ENCODE measurements around the gene HTR7. TPM values are rescaled to one million over a fixed set of nuclear protein-coding genes. Genes with fewer than 3 reads are reported as not detected.

Gene HTR7
- total and polyA plus RNA-seq, 2 of the 4 experiments (the other 2 are of a cell fraction) = 0.43 to 0.72 TPM

DNA sequence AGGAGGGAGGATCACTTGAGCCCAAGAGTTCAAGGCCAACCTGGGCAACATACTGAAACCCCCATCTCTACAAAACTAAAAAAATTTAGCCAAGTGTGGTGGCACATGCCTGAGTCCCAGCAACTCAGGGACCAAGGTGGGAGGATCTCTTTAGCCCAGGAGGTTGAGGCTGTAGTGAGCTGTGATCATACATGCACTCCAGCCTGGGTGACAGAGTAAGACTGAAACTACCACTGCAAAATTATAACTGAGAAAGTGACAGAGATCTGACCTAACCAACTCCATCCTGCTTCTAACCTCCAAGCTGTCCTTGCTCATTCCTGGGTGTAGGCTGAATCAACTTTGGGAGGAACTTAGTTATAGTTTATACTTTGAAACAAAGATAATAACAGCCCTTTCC is 59.4 kb downstream of the HTR7 start:
- H3K18ac ChIP-seq (ENCODE audit: low read depth, low read length) = no peak overlapping the region
- H4K91ac ChIP-seq (ENCODE audit: insufficient read depth, low read depth, low read length) = no peak overlapping the region
- no peak overlapping the region for H3K4ac ChIP-seq (ENCODE audit: low read depth, low read length)
- no peak overlapping the region for H3K27ac ChIP-seq (ENCODE audit: insufficient read depth, low read length)
- H2BK5ac ChIP-seq (ENCODE audit: low read depth, low read length, poor library complexity, severe bottlenecking) = no peak overlapping the region
- no peaks in the 10 kb centered on the region for H3K9me1 ChIP-seq (ENCODE audit: insufficient read depth, low read length)
- H2AK5ac ChIP-seq (ENCODE audit: low read depth, low read length) = no peak overlapping the region
- no peak overlapping the region for H3K23ac ChIP-seq (ENCODE audit: low read depth, low read length)
- ATAC-seq (ENCODE audit: low read depth) (no peak), DNase-seq (no peak)
- H2BK20ac ChIP-seq (ENCODE audit: low read depth, low read length) = no peak overlapping the region
- no peaks in the 10 kb centered on the region for H3K4me1 ChIP-seq (ENCODE audit: control insufficient read depth, insufficient read depth, low read length)
- intact Hi-C loops (cut with micrococcal nuclease) = no loop called here
- H4K5ac ChIP-seq (ENCODE audit: low read depth, low read length) = no peak overlapping the region
- H3K27me3 ChIP-seq (ENCODE audit: control insufficient read depth, insufficient read depth, low read length) = no peaks in the 10 kb centered on the region
- no peak overlapping the region for H2BK15ac ChIP-seq (ENCODE audit: low read depth, low read length)
- H3K4me3 ChIP-seq (ENCODE audit: insufficient read depth, low read depth, low read length) = no peak overlapping the region
- H2AK9ac ChIP-seq (replicated peaks; ENCODE audit: low read depth, low read length, poor library complexity) = no peak overlapping the region
- dilution Hi-C loops (cut with HindIII; ENCODE audit: low sequenced_read_pairs, unreplicated experiment) = no loop called here
- no peaks in the 10 kb centered on the region for H3K9me3 ChIP-seq (ENCODE audit: control insufficient read depth, insufficient read depth, low read length)
- H4K20me1 ChIP-seq (ENCODE audit: insufficient read depth, low read length) = no peaks in the 10 kb centered on the region
- H3K9ac ChIP-seq (ENCODE audit: low read depth, low read length) = no peak overlapping the region
- in situ Hi-C loops (cut with MboI; ENCODE audit: low sequenced_read_pairs) = no loop called here
- H3K14ac ChIP-seq (replicated peaks; ENCODE audit: low read depth, low read length) = no peak overlapping the region
- TF ChIP-seq, protein P1, sequence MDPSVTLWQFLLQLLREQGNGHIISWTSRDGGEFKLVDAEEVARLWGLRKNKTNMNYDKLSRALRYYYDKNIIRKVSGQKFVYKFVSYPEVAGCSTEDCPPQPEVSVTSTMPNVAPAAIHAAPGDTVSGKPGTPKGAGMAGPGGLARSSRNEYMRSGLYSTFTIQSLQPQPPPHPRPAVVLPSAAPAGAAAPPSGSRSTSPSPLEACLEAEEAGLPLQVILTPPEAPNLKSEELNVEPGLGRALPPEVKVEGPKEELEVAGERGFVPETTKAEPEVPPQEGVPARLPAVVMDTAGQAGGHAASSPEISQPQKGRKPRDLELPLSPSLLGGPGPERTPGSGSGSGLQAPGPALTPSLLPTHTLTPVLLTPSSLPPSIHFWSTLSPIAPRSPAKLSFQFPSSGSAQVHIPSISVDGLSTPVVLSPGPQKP (IDR thresholded peaks at IDR 0.05; ENCODE audit: borderline replicate concordance, low read depth, low read length) = no peak
- TF ChIP-seq CHD1 (IDR thresholded peaks at IDR 0.05; ENCODE audit: low read depth, low read length) (no peak), SMC3 (IDR thresholded peaks at IDR 0.05; ENCODE audit: low read depth, low read length) (no peak), RFX5 (IDR thresholded peaks at IDR 0.05; ENCODE audit: low read depth, low read length) (no peak), BHLHE40 (IDR thresholded peaks at IDR 0.05; ENCODE audit: low read depth, low read length) (no peak)
- TF ChIP-seq, protein P2, sequence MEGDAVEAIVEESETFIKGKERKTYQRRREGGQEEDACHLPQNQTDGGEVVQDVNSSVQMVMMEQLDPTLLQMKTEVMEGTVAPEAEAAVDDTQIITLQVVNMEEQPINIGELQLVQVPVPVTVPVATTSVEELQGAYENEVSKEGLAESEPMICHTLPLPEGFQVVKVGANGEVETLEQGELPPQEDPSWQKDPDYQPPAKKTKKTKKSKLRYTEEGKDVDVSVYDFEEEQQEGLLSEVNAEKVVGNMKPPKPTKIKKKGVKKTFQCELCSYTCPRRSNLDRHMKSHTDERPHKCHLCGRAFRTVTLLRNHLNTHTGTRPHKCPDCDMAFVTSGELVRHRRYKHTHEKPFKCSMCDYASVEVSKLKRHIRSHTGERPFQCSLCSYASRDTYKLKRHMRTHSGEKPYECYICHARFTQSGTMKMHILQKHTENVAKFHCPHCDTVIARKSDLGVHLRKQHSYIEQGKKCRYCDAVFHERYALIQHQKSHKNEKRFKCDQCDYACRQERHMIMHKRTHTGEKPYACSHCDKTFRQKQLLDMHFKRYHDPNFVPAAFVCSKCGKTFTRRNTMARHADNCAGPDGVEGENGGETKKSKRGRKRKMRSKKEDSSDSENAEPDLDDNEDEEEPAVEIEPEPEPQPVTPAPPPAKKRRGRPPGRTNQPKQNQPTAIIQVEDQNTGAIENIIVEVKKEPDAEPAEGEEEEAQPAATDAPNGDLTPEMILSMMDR (conservative IDR thresholded peaks at IDR 0.05; ENCODE audit: low read depth, low read length) = no peak
- no peak overlapping the region for H2BK120ac ChIP-seq (ENCODE audit: low read depth, low read length)
- no TSS peak for BruUV-seq (replicated peaks)
- no peak overlapping the region for H3K4me2 ChIP-seq (ENCODE audit: low read depth, low read length)
- no peak overlapping the region for H4K8ac ChIP-seq (ENCODE audit: low read depth in 2 of 2, low read length in 2 of 2)
- H2AFZ ChIP-seq (replicated peaks; ENCODE audit: low read length, poor library complexity) = no peak overlapping the region
- H3K56ac ChIP-seq (ENCODE audit: extremely low read depth, insufficient read depth, low read length) = no peak overlapping the region
- no peaks in the 10 kb centered on the region for H3K36me3 ChIP-seq (ENCODE audit: control insufficient read depth, insufficient read depth, low read length)
- ChIA-PET CTCF (no interaction called here), POLR2A (ENCODE audit: unreplicated experiment) (no interaction called here)
- no peaks in the 10 kb centered on the region for H3K79me1 ChIP-seq (ENCODE audit: low read depth in 1 of 2, low read length in 2 of 2)

All from IMR-90 (cell line).